CD8-positive, alpha-beta memory T cell (primary cell): ENCODE results near the gene ZNF316. TPM values are rescaled to one million over a fixed set of nuclear protein-coding genes. Genes with fewer than 3 reads are reported as not detected.
A peak's percentile ranks its signal among the peaks of the same experiment; 100 is the strongest.

ENCODE experiments used
- CTCF ChIA-PET: fragments of 350-600 bp; sonication (Branson Sonifier 250); formaldehyde crosslinking; loops from one replicate; lab custom pipeline; 2021; ENCODE audit warnings: antibody characterized with exemption; lab: Charles Lee
- POLR2A ChIA-PET: fragments of 350-600 bp; sonication (Branson Sonifier 250); formaldehyde crosslinking; loops from one replicate; lab custom pipeline; 2021; ENCODE audit warnings: antibody characterized with exemption; lab: Charles Lee
- DNase-seq, 5 donors: peaks; one replicate each; pipeline versions ENCODE4 v3.0.0 to v3.0.0-alpha.2; 2020 to 2022; ENCODE audit warnings: mixed read lengths in 1 of 5
- H3K27ac ChIP-seq: one replicate; pipeline ENCODE4 v1.7.0; 2013; ENCODE audit warnings: low read depth, mild to moderate bottlenecking, low read length, moderate library complexity
- H3K27me3 ChIP-seq: 2 replicates; pipeline ENCODE4 v1.7.0; 2013; ENCODE audit warnings: low read length, mild to moderate bottlenecking; ENCODE audit not compliant: insufficient read depth, poor library complexity, severe bottlenecking
- H3K36me3 ChIP-seq: 2 replicates; pipeline ENCODE4 v1.7.0; 2013; ENCODE audit warnings: mild to moderate bottlenecking, low read length, moderate library complexity; ENCODE audit not compliant: insufficient read depth
- H3K4me1 ChIP-seq: 2 replicates; pipeline ENCODE4 v1.7.0; 2013; ENCODE audit warnings: mild to moderate bottlenecking, low read length, moderate library complexity; ENCODE audit not compliant: insufficient read depth
- H3K4me3 ChIP-seq: 2 replicates; pipeline ENCODE4 v1.7.0; 2013; ENCODE audit warnings: mild to moderate bottlenecking, low read length
- H3K9me3 ChIP-seq: 2 replicates; pipeline ENCODE4 v1.7.0; 2013; ENCODE audit warnings: mild to moderate bottlenecking, low read length
- H3K27ac Mint-ChIP-seq, 8 donors: one replicate each; pipeline ENCODE4 v1.8.0; 2020 to 2021; ENCODE audit warnings: mixed read lengths in 8 of 8, mild to moderate bottlenecking in 6 of 8, inconsistent platforms in 3 of 8, moderate library complexity in 3 of 8
- H3K27me3 Mint-ChIP-seq, 2 donors: one replicate each; pipeline ENCODE4 v1.8.0; 2020 to 2021; ENCODE audit warnings: mixed read lengths in 2 of 2, mild to moderate bottlenecking in 1 of 2, moderate library complexity in 1 of 2
- H3K36me3 Mint-ChIP-seq, 3 donors: one replicate each; pipeline ENCODE4 v1.8.0; 2020 to 2021; ENCODE audit warnings: mixed read lengths in 3 of 3, inconsistent platforms in 1 of 3, mild to moderate bottlenecking in 1 of 3
- H3K4me1 Mint-ChIP-seq, 3 donors: one replicate each; pipeline ENCODE4 v1.8.0; 2020 to 2021; ENCODE audit warnings: mixed read lengths in 3 of 3, inconsistent platforms in 1 of 3, mild to moderate bottlenecking in 1 of 3
- H3K4me3 Mint-ChIP-seq, 7 donors: one replicate each; pipeline ENCODE4 v1.8.0; 2020 to 2021; ENCODE audit warnings: mixed read lengths in 7 of 7, mild to moderate bottlenecking in 6 of 7, moderate library complexity in 4 of 7, inconsistent platforms in 2 of 7
- H3K9me3 Mint-ChIP-seq, 5 donors: one replicate each; pipeline ENCODE4 v1.8.0; 2020 to 2022; ENCODE audit warnings: mixed read lengths in 5 of 5, mild to moderate bottlenecking in 3 of 5, moderate library complexity in 2 of 5, inconsistent platforms in 1 of 5
- polyA plus RNA-seq: library from polyadenylated mRNA; unstranded; fragments of 300-500 nt; fragmentation: Illumina TruSeq; gene quantifications from one replicate; pipeline ENCODE4 v1.2.3, GENCODE V29; 2021
- total RNA-seq, 2 experiments: library from RNA; stranded (reverse); gene quantifications; one replicate each; pipeline ENCODE4 v1.2.3, GENCODE V29; 2021

Gene ZNF316
- total and polyA plus RNA-seq, 3 experiments from 2014 or later = 5.2 to 26.5 (median 26.5) TPM

GRCh38 chr7:6614953-6615722 lies 22.0 kb upstream of the ZNF316 start, which contains the start of gene ZNF853:
TSS of gene ZNF853 (plus strand) at chr7:6615610. CDS start at chr7:6616175, 565 bp downstream.
- POLR2A ChIA-PET = interaction anchor here (1.5 kb wide), 1 partner anchor 9 kb away, joined by 3 read pairs; no protein-coding TSS in a partner anchor

GRCh38 chr7:6615723-6616555 lies 21.2 kb upstream of the ZNF316 start:
- POLR2A ChIA-PET = interaction anchor here (0.7 to 1.5 kb wide), 2 partner anchors 8 to 9 kb away, joined by 3 read pairs; no protein-coding TSS in a partner anchor
- H3K4me3 ChIP-seq = peak overlapping the region; percentile 26
- no peaks in the 10 kb centered on the region for H3K9me3 Mint-ChIP-seq

More at GRCh38 chr7:6614953-6615722, 22.0 kb upstream of the ZNF316 start, which contains the start of gene ZNF853:
- H3K4me3 Mint-ChIP-seq = peak within 1 kb of the TSS; percentile 78 to 88 (median 84)
- H3K36me3 Mint-ChIP-seq = peaks cover 0 to 14% (median 3%) of the 10 kb centered on the region in 3 donors
- H3K9me3 ChIP-seq = no peaks in the 10 kb centered on the region
- H3K4me1 ChIP-seq = peaks cover 8% of the 10 kb centered on the region
- CTCF ChIA-PET = no interaction called here
- H3K27ac Mint-ChIP-seq = peak within 1 kb of the TSS; percentile 42 to 96 (median 81)
- H3K27me3 Mint-ChIP-seq = peaks cover 0 to 4% of the 10 kb centered on the region in 2 donors
- H3K9me3 Mint-ChIP-seq = no peaks in the 10 kb centered on the region
- peak within 1 kb of the TSS; percentile 55 for H3K4me3 ChIP-seq
- no peaks in the 10 kb centered on the region for H3K27me3 ChIP-seq
- H3K4me1 Mint-ChIP-seq = peaks cover 14 to 40% (median 20%) of the 10 kb centered on the region in 3 donors
- H3K36me3 ChIP-seq = no peaks in the 10 kb centered on the region
- no peak within 1 kb of the TSS for H3K27ac ChIP-seq
- DNase-seq = peak in 2 of 5 donors; percentile 26 to 30

GRCh38 chr7:6616854-6617643 lies 20.1 kb upstream of the ZNF316 start:
- Histone ChIP-seq H3K4me1 (peaks cover 26% of the 10 kb centered on the region), H3K36me3 (no peaks in the 10 kb centered on the region), H3K27me3 (no peaks in the 10 kb centered on the region), H3K27ac (no peak overlapping the region), H3K9me3 (no peaks in the 10 kb centered on the region), H3K4me3 (no peak overlapping the region)
- peaks cover 32 to 58% (median 35%) of the 10 kb centered on the region in 3 donors for H3K4me1 Mint-ChIP-seq
- H3K36me3 Mint-ChIP-seq = peaks cover 4 to 20% (median 5%) of the 10 kb centered on the region in 3 donors
- H3K27me3 Mint-ChIP-seq = peaks cover 0 to 5% of the 10 kb centered on the region in 2 donors
- ChIA-PET CTCF (interaction anchor here (0.7 to 1.2 kb wide), 2 partner anchors 27 to 241 kb away, joined by 3 read pairs; partner anchors contain the start of gene INTS15), POLR2A (no interaction called here)
- H3K27ac Mint-ChIP-seq = peak overlapping the region; percentile 35 to 95 (median 78)
- DNase-seq = no peak
- H3K9me3 Mint-ChIP-seq = no peaks in the 10 kb centered on the region
- H3K4me3 Mint-ChIP-seq = peak overlapping the region; percentile 73 to 87 (median 81)

More at GRCh38 chr7:6615723-6616555, 21.2 kb upstream of the ZNF316 start:
- Mint-ChIP-seq H3K27ac (peak overlapping the region in 6 of 8 donors; percentile 27 to 65 (median 42)), H3K4me3 (peak overlapping the region; percentile 67 to 84 (median 72)), H3K36me3 (peaks cover 0 to 11% (median under 1%) of the 10 kb centered on the region in 3 donors), H3K27me3 (peaks cover 0 to 4% of the 10 kb centered on the region in 2 donors), H3K4me1 (peaks cover 22 to 48% (median 26%) of the 10 kb centered on the region in 3 donors)
- CTCF ChIA-PET = no interaction called here
- H3K27me3 ChIP-seq = no peaks in the 10 kb centered on the region
- peaks cover 16% of the 10 kb centered on the region for H3K4me1 ChIP-seq
- no peaks in the 10 kb centered on the region for H3K36me3 ChIP-seq
- no peak overlapping the region for H3K27ac ChIP-seq
- no peak for DNase-seq
- H3K9me3 ChIP-seq = no peaks in the 10 kb centered on the region

- H3K4me3 Mint-ChIP-seq = peak overlapping the region in 3 of 7 donors; percentile 10 to 67 (median 12)
- no peaks in the 10 kb centered on the region for H3K9me3 ChIP-seq
- peaks cover 4 to 22% (median 5%) of the 10 kb centered on the region in 3 donors for H3K36me3 Mint-ChIP-seq
- ChIA-PET CTCF (interaction anchor here (1.2 kb wide), 1 partner anchor 239 kb away, joined by 3 read pairs; no protein-coding TSS in a partner anchor), POLR2A (no interaction called here)
- no peak overlapping the region for H3K27ac ChIP-seq
- H3K4me3 ChIP-seq = no peak overlapping the region
- DNase-seq = no peak
- H3K36me3 ChIP-seq = no peaks in the 10 kb centered on the region
- H3K4me1 ChIP-seq = peaks cover 33% of the 10 kb centered on the region
- peak overlapping the region in 5 of 8 donors; percentile 31 to 82 (median 60) for H3K27ac Mint-ChIP-seq
- peaks cover 39 to 65% (median 41%) of the 10 kb centered on the region in 3 donors for H3K4me1 Mint-ChIP-seq
- peaks cover 0 to 3% of the 10 kb centered on the region in 2 donors for H3K27me3 Mint-ChIP-seq
- no peaks in the 10 kb centered on the region for H3K9me3 Mint-ChIP-seq
- H3K27me3 ChIP-seq = no peaks in the 10 kb centered on the region
Measured at GRCh38 chr7:6618621-6619020, 18.5 kb upstream of the ZNF316 start.

GRCh38 chr7:6619961-6620360 lies 17.2 kb upstream of the ZNF316 start:
- H3K36me3 Mint-ChIP-seq = peaks cover 4 to 25% (median 5%) of the 10 kb centered on the region in 3 donors
- H3K36me3 ChIP-seq = no peaks in the 10 kb centered on the region
- peaks cover 43 to 73% (median 48%) of the 10 kb centered on the region in 3 donors for H3K4me1 Mint-ChIP-seq
- peaks cover 0 to 3% of the 10 kb centered on the region in 2 donors for H3K27me3 Mint-ChIP-seq
- H3K9me3 ChIP-seq = no peaks in the 10 kb centered on the region
- peak overlapping the region; percentile 50 to 86 (median 76) for H3K4me3 Mint-ChIP-seq
- H3K9me3 Mint-ChIP-seq = no peaks in the 10 kb centered on the region
- no peaks in the 10 kb centered on the region for H3K27me3 ChIP-seq
- H3K27ac ChIP-seq = no peak overlapping the region
- POLR2A ChIA-PET = interaction anchor here (0.6 to 2.0 kb wide), 2 partner anchors 30 to 85 kb away, joined by 3 to 8 read pairs; partner anchors contain the start of gene INTS15
- no peak for DNase-seq
- CTCF ChIA-PET = interaction anchor here (1.2 to 3.2 kb wide), 5 partner anchors 9 to 30 kb away, joined by 4 to 21 read pairs (median 4); partner anchors contain the start of genes INTS15 and ZNF316
- H3K4me1 ChIP-seq = peaks cover 46% of the 10 kb centered on the region
- no peak overlapping the region for H3K4me3 ChIP-seq
- H3K27ac Mint-ChIP-seq = peak overlapping the region; percentile 63 to 94 (median 88)

GRCh38 chr7:6621195-6622133 lies 15.7 kb upstream of the ZNF316 start:
- H3K4me1 Mint-ChIP-seq = peaks cover 47 to 75% (median 49%) of the 10 kb centered on the region in 3 donors
- Histone ChIP-seq H3K4me3 (peak overlapping the region; percentile 46), H3K27ac (no peak overlapping the region), H3K36me3 (no peaks in the 10 kb centered on the region), H3K4me1 (peaks cover 52% of the 10 kb centered on the region), H3K9me3 (no peaks in the 10 kb centered on the region), H3K27me3 (no peaks in the 10 kb centered on the region)
- DNase-seq = no peak
- H3K27ac Mint-ChIP-seq = peak overlapping the region; percentile 54 to 93 (median 82)
- ChIA-PET POLR2A (interaction anchor here (0.6 to 2.0 kb wide), 3 partner anchors 16 to 162 kb away, joined by 3 to 8 read pairs (median 3); partner anchors contain the start of genes INTS15 and ZNF316), CTCF (interaction anchor here (1.1 to 3.2 kb wide), 9 partner anchors 9 to 39 kb away, joined by 3 to 21 read pairs (median 4); partner anchors contain the start of genes INTS15 and ZNF316)
- H3K36me3 Mint-ChIP-seq = peaks cover 4 to 25% (median 5%) of the 10 kb centered on the region in 3 donors
- peak overlapping the region; percentile 73 to 86 (median 79) for H3K4me3 Mint-ChIP-seq
- H3K9me3 Mint-ChIP-seq = no peaks in the 10 kb centered on the region
- peaks cover 0 to 3% of the 10 kb centered on the region in 2 donors for H3K27me3 Mint-ChIP-seq
